DOHH2 (cell line): ENCODE data around the gene TFCP2L1.

Experiments
- H3F3A ChIP-seq: fragments of 200-600 bp; sonication (generic), shearing (Covaris generic); 2 replicates; pipeline ENCODE4 v1.6.0; 2016; ENCODE audit warnings: antibody characterized with exemption, mild to moderate bottlenecking; ENCODE audit not compliant: control insufficient read depth, insufficient read depth
- H3K27ac ChIP-seq: fragments of 200-600 bp; sonication (generic); 2 replicates; pipeline ENCODE4 v1.5.1; 2014; ENCODE audit warnings: low read depth, mild to moderate bottlenecking, low read length, moderate library complexity
- H3K27me3 ChIP-seq: fragments of 200-600 bp; sonication (generic); 2 replicates; pipeline ENCODE4 v1.6.1; 2014; ENCODE audit warnings: mild to moderate bottlenecking, low read length, mixed read lengths; ENCODE audit not compliant: control insufficient read depth
- H3K36me3 ChIP-seq: fragments of 200-600 bp; sonication (generic); 2 replicates; pipeline ENCODE4 v1.6.1; 2014; ENCODE audit warnings: mild to moderate bottlenecking, low read length, moderate library complexity, mixed read lengths; ENCODE audit not compliant: control insufficient read depth
- H3K4me1 ChIP-seq: fragments of 200-600 bp; sonication (generic); 2 replicates; pipeline ENCODE4 v1.6.1; 2014; ENCODE audit warnings: mild to moderate bottlenecking, low read length, mixed read lengths; ENCODE audit not compliant: control insufficient read depth
- H3K4me2 ChIP-seq: fragments of 200-600 bp; sonication (generic); 2 replicates; pipeline ENCODE4 v1.6.0; 2014; ENCODE audit warnings: mild to moderate bottlenecking, low read length, moderate library complexity
- H3K4me3 ChIP-seq: fragments of 200-600 bp; sonication (generic); 2 replicates; pipeline ENCODE4 v1.5.1; 2014; ENCODE audit warnings: mild to moderate bottlenecking, low read length, mixed read lengths
- H3K79me2 ChIP-seq: fragments of 200-600 bp; sonication (generic); 2 replicates; pipeline ENCODE4 v1.6.1; 2014; ENCODE audit warnings: mild to moderate bottlenecking, low read length, mixed read lengths; ENCODE audit not compliant: control insufficient read depth
- H3K9me2 ChIP-seq: fragments of 200-600 bp; sonication (generic); replicated peaks from 2 replicates; pipeline ENCODE4 v1.6.1; 2014; ENCODE audit warnings: mild to moderate bottlenecking, low read length, mixed read lengths; ENCODE audit not compliant: control insufficient read depth
- H3K9me3 ChIP-seq: fragments of 200-600 bp; sonication (generic); 2 replicates; pipeline ENCODE4 v1.6.1; 2014; ENCODE audit warnings: antibody characterized with exemption, low read length, mixed read lengths; ENCODE audit not compliant: control insufficient read depth, insufficient read depth
- H4K20me1 ChIP-seq: fragments of 200-600 bp; sonication (generic); 2 replicates; pipeline ENCODE4 v1.6.0; 2014; ENCODE audit warnings: low read depth, mild to moderate bottlenecking, antibody characterized with exemption, low read length, moderate library complexity; ENCODE audit not compliant: control insufficient read depth, insufficient read depth
- CTCF ChIP-seq: fragments of 200-600 bp; sonication (generic); IDR thresholded peaks from one replicate; pipeline ENCODE4 v1.5.1; 2014; ENCODE audit warnings: antibody characterized with exemption, mild to moderate bottlenecking, low read depth, low read length; ENCODE audit not compliant: poor library complexity, severe bottlenecking
- EZH2phosphoT487 ChIP-seq: fragments of 200-600 bp; sonication (generic); IDR thresholded peaks from 2 replicates; pipeline ENCODE4 v1.6.1; 2017; ENCODE audit warnings: borderline replicate concordance, mild to moderate bottlenecking, antibody characterized with exemption, low read length, moderate library complexity, mixed read lengths

TFCP2L1 gene

GRCh38 chr2:121253021-121253673, 31.9 kb downstream of the TFCP2L1 start:
- Histone ChIP-seq H3K4me2 (no peak overlapping the region), H3K4me1 (no peaks in the 10 kb centered on the region), H3K79me2 (no peaks in the 10 kb centered on the region), H3K4me3 (no peak overlapping the region), H3K27me3 (no peaks in the 10 kb centered on the region), H3K9me3 (no peaks in the 10 kb centered on the region), H3K36me3 (no peaks in the 10 kb centered on the region), H4K20me1 (no peaks in the 10 kb centered on the region), H3F3A (no peaks in the 10 kb centered on the region), H3K9me2 (no peaks in the 10 kb centered on the region), H3K27ac (no peak overlapping the region)
- TF ChIP-seq EZH2phosphoT487 (no peak), CTCF (no peak)

- H3K4me3 ChIP-seq = no peak overlapping the region
- no peak overlapping the region for H3K4me2 ChIP-seq
- H3K27ac ChIP-seq = no peak overlapping the region
- no peaks in the 10 kb centered on the region for H3K27me3 ChIP-seq
- no peak for TF ChIP-seq CTCF
- TF ChIP-seq EZH2phosphoT487 = no peak
- no peaks in the 10 kb centered on the region for H3K9me2 ChIP-seq
- H3K36me3 ChIP-seq = no peaks in the 10 kb centered on the region
- H3K79me2 ChIP-seq = no peaks in the 10 kb centered on the region
- no peaks in the 10 kb centered on the region for H3K9me3 ChIP-seq
- H4K20me1 ChIP-seq = no peaks in the 10 kb centered on the region
- no peaks in the 10 kb centered on the region for H3K4me1 ChIP-seq
- no peaks in the 10 kb centered on the region for H3F3A ChIP-seq
Measured at GRCh38 chr2:121251497-121251896, 33.5 kb downstream of the TFCP2L1 start.

GRCh38 chr2:121248766-121249343, 36.1 kb downstream of the TFCP2L1 start:
- no peaks in the 10 kb centered on the region for H3F3A ChIP-seq
- H3K4me1 ChIP-seq = no peaks in the 10 kb centered on the region
- H4K20me1 ChIP-seq = no peaks in the 10 kb centered on the region
- no peak overlapping the region for H3K4me3 ChIP-seq
- no peaks in the 10 kb centered on the region for H3K9me3 ChIP-seq
- no peak overlapping the region for H3K27ac ChIP-seq
- no peaks in the 10 kb centered on the region for H3K9me2 ChIP-seq
- no peaks in the 10 kb centered on the region for H3K79me2 ChIP-seq
- no peaks in the 10 kb centered on the region for H3K27me3 ChIP-seq
- H3K36me3 ChIP-seq = no peaks in the 10 kb centered on the region
- TF ChIP-seq EZH2phosphoT487 (no peak), CTCF (no peak)
- no peak overlapping the region for H3K4me2 ChIP-seq
